ENCODE measurements around the gene VSTM2B.
"Not testable (repeated sequence)": the region's sequence is repeated elsewhere in the genome, so short reads cannot be mapped to it uniquely, and the experiment has no call there.

The VSTM2B gene

DNA sequence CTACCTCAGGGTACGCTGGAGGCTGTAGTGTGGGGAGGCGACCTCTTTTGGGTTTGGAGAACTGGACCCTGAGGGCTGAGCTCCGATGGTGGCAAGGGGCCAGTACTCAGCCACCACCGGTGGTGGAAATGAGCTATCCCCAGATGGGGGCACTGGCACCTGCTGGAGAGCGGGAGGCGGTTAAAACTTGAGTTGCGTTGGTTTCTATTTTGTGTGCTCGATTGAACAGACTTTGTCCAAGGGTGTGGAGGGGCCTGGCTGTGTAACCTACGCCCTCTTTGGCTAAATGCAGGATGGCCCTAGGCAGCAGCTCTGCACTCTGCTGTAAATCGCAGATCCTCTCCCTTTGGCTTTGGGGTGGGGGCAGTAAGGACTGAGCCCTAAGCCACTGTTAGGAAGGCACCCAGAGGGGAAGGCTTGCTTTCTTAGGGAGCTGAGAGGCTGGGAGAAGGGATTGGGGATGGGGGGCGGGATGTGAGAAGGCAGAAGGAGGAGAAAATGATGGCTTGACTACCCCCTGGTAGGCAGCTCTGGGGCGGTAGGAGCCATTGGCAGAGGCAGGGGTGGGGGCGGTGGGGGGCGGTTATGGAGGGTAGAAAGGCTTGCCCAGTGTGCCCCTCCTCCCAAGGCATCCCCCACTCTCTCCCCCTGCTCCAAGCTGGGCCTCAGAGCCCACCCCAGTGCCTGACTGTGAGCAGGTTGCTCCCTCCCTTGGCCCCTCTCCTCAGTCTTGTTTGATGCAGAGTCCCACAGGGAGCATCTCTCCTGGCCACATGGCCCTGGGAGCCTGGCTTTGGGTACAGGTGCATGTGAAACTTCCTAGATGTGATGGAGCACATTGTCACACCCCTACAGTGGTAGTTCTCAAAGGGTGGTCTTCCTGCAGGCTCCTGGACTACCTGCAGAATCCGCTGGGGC lies 5.0 kb downstream of the VSTM2B start:
- no peak for DNase-seq (ENCODE audit: low spot score)

DNA sequence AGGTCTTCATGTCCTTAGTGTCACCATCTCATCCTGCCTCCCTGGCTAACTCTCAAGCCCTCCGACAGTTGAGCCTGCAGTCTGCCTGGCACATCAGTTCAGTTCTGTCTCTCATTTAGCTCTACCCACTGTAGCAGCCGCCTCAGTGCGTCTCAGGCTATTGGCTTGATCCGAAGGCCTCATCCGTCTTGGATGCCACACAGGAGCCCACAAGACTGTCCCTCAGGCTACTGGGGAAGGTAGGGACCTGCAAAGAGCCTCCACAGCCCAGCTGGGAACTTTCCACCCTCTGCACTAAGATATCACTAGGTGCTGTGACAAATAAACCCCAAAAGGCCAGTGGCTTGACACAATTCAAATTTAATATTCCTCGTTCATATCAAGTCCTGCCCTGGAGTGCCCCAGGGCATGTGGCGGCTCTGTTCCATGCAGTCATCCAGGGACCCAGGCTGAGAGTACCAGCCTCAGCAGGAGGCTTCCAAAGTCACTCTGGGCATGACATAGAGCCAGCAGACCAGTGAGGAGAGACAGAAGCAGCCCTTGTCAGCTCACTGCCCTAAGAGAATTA lies 5.7 kb downstream of the VSTM2B start:
- DNase-seq (ENCODE audit: low spot score) = no peak

DNA sequence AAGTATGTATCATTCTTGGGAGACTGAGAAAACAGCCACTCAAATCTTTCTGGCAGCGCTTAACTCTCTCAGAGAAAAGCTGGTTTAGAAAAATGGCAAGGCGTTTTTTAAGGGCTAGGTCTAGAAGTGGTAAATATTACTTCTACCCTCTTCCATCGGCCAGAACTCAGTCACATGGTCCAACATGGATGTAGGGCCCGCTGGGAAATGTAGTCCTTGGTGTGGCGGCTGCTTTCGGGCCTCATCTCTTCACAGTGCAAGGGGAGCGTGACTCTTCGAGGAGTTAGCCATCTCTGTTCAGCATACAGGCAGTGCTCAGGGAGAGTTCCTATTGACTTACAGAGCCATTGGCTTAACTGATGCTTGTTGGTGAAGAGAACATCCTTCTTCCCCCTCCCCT lies 6.3 kb downstream of the VSTM2B start:
- DNase-seq (ENCODE audit: low spot score) = no peak

GRCh38 chr19:29532956-29533355 lies 7.2 kb downstream of the VSTM2B start:
- no peak for DNase-seq (ENCODE audit: low spot score)

GRCh38 chr19:29533578-29534544 lies 8.1 kb downstream of the VSTM2B start:
- no peak for DNase-seq (ENCODE audit: low spot score)

GRCh38 chr19:29535214-29535831 lies 9.5 kb downstream of the VSTM2B start:
- no peak for DNase-seq (ENCODE audit: low spot score)

DNA sequence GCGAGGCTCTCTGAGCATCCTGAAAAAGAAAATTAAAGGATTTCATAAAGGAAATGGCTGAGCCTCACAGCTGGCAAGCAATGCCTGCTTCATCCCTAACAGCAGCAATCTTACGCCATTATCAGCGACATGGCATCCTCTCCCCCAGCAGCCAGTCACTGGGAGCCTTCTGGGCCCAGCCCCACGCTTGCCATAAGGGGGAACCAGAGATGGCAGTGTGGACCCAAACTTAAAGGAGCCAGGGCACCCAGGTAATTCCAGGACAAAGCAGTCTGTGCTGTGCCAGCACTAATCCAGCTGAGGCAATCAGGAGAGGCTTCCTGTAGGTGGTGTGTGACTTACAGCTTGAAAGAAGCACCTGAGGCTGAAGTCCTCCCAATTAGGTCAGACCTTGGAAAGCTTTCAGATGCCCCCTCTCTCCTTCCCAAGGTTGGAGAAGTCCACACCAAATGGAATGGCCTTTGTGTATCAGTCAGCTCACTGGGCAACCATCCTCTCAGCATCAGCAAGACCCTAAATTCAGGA lies 10.3 kb downstream of the VSTM2B start:
- DNase-seq (ENCODE audit: low spot score) = no peak

DNA sequence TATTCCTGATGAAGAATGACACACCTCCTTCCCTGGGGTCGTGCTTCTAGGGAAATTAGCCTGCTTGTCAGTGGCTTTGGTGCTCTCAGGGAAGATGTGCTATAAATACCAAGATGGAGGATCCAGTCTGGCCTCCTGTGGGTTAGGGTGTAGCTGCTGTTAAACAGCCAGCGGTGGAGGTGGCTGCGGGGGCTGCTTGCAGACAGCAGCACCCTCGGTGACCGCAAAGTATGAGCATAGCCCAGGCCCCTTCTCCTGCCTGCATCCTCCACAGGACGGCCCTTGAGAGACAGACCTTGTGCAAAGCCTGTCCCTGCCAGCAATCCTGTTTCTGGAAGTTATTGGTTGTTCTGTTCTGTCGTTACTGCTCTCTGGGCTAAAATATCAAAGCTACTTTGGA lies 11.4 kb downstream of the VSTM2B start:
- DNase-seq (ENCODE audit: low spot score) = no peak

GRCh38 chr19:29537601-29538000 lies 11.8 kb downstream of the VSTM2B start:
- DNase-seq (ENCODE audit: low spot score) = no peak

- DNase-seq (ENCODE audit: low spot score) = no peak
These were observed 12.4 kb downstream of the VSTM2B start for GRCh38 chr19:29538146-29538545.

- no peak for DNase-seq (ENCODE audit: low spot score)
These were observed 12.9 kb downstream of the VSTM2B start for GRCh38 chr19:29538651-29539050.

DNA sequence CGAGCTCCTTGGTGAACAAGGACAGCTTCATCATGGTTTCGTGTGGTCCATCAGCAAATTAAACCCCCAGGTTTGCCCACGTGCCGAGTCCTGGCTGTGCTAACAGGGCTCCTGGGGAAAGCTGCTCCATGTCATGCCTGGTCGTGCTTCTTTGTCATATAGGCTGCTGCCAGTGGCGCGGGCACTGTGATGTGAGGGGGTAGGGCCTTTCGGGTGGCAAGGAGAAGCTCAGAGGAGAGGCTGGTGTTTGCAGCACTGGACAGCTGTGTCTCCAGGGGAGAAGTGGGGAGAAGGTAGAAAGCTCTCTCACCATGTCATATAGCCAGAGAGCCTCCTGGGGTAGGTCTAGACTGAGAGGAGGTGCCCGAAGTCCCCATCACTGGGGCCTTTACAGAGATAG lies 13.3 kb downstream of the VSTM2B start:
- no peak for DNase-seq (ENCODE audit: low spot score)

- no peak for DNase-seq (ENCODE audit: low spot score)
These were observed 13.9 kb downstream of the VSTM2B start for GRCh38 chr19:29539670-29540069.

DNA sequence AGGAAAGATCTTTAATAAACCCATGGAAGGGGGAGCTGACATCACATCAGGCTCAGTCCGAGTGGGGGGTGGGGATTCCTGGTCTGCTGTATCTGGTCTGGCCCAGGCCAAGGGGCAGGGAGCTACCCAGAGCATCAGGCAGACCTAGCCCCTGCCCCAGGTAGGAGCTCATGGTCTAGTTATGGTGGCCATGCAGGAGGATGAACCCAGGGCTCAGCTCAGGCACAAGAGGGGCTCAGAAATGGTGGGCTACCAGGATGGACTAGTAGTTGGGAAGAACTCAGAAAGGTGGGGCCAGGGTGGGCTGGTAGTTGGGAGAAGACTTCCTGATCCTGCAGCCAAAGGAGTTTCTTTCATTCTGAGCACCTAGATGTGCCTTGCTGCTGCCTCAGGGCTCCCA lies 14.3 kb downstream of the VSTM2B start:
- no peak for DNase-seq (ENCODE audit: low spot score)

DNA sequence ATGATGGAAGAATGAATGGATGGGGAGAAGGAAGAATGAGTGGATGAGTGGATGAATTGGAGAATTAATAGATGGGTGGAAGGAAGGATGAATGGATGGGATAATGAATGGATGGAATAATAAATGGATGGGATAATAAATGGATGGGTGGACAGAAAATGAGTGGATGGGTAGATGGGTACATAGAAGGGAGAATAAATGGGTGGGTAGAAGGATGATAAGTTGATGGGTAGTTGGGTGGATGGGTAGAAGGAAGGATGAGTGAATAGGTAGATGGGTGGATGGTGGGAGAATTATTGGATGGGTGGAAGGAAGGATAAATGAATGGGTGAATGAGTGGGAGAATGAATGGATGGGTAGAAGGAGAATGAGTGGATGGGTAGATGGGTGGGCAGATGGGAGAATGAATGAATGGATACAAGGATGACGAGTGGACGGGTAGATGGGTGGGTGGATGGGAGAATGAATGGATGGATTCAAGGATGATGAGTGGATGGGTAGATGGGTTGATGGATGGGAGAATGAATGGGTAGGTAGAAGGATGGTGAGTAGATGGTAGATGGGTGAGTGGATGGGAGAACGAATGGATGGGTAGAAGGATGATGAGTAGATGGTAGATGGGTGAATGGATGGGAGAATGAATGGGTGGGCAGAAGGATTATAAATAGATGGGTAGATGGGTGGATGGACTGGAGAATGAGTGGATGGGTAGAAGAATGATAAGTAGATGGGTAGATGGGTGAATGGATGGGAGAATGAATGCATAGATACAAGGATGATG lies 15.9 kb downstream of the VSTM2B start:
- no peak for DNase-seq (ENCODE audit: low spot score)

DNA sequence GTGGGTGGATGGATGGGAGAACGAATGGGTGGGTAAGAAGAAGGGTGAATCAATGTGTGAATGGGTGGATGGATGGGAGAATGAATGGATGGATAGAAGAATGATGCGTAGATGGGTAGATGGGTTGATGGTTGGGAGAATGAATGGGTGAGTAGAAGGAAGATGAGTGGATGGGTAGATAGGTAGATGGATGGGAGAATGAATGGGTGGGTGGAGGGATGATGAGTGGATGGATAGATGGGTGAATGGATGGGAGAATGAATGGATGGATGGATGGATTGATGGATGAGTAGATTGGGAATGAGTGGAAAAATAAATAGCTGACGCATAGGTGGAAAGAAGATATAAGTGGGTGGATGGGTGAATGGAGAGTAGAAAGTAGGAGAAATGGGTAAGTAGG lies 16.5 kb downstream of the VSTM2B start:
- DNase-seq (ENCODE audit: low spot score) = no peak

- no peak for DNase-seq (ENCODE audit: low spot score)
These were observed 17.0 kb downstream of the VSTM2B start for GRCh38 chr19:29542776-29543175.

- no peak for DNase-seq (ENCODE audit: low spot score)
These were observed 17.6 kb downstream of the VSTM2B start for GRCh38 chr19:29543381-29543780.

- no peak for DNase-seq (ENCODE audit: low spot score)
These were observed 19.0 kb downstream of the VSTM2B start for GRCh38 chr19:29544656-29545360.

GRCh38 chr19:29545447-29545846 lies 19.7 kb downstream of the VSTM2B start:
- not testable (repeated sequence) for DNase-seq (ENCODE audit: low spot score)

All from activated CD4-positive, alpha-beta T cell treated with anti-CD3 and anti-CD28 coated beads, Interleukin-2, Interleukin-4, amounts not matched to agents 100 ng/mL and 50 ng/mL, durations not matched to agents 16 hours and 8 hours (primary cell).